ENCODE results near the gene ARSB.

GRCh38 chr5:78983601-78984438, 1.3 kb downstream of the ARSB start:
- TF ChIP-seq CTCF (IDR thresholded peaks at IDR 0.05; ENCODE audit: low read depth, low read length) (no peak), EZH2phosphoT487 (IDR thresholded peaks at IDR 0.05; ENCODE audit: low read depth) (no peak)
